ENCODE results near the gene AMOTL2.
A peak's percentile ranks its signal among the peaks of the same experiment; 100 is the strongest.

AMOTL2 gene

GRCh38 chr3:134312873-134313846 is 61.1 kb downstream of the AMOTL2 start:
- DNase-seq: no peak

GRCh38 chr3:134312072-134312872 is 62.0 kb downstream of the AMOTL2 start:
- DNase-seq: no peak

GRCh38 chr3:134311693-134312071 is 62.6 kb downstream of the AMOTL2 start:
- DNase-seq: no peak

GRCh38 chr3:134311265-134311664 is 63.0 kb downstream of the AMOTL2 start:
- DNase-seq: no peak

DNA sequence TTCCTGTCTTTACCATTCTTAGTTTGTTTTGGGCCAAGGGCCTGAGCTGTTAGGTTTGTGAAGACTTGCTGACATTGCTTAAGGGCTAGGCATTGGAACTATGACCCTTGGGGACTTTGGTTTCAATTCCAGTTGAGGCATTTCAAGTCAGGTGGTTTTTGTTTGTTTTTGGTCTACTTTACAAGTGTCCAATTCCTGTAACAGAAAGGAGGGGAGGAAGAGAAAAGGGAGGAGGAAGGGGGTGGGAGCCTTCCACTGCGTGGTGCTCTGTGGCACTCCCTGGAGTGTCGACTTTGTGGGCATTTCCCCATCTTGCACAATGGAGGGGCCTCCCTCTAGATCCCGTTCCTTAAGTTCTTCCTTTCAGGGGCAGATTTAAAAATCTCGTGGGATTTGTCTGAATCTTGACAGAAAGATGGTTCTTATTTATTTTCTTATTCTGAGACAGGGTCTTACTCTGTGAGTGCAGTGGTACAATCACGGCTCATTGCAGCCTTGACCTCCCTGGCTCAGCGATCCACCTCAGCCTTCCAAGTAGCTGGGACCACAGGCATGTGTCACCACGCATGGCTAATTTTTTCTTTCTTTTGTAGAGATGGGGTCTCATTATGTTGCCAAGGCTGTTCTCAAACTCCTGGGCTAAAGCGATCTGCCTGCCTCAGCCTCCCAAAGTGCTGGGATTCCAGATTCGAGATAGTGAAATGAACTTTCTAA is 64.1 kb downstream of the AMOTL2 start:
- DNase-seq: no peak

DNA sequence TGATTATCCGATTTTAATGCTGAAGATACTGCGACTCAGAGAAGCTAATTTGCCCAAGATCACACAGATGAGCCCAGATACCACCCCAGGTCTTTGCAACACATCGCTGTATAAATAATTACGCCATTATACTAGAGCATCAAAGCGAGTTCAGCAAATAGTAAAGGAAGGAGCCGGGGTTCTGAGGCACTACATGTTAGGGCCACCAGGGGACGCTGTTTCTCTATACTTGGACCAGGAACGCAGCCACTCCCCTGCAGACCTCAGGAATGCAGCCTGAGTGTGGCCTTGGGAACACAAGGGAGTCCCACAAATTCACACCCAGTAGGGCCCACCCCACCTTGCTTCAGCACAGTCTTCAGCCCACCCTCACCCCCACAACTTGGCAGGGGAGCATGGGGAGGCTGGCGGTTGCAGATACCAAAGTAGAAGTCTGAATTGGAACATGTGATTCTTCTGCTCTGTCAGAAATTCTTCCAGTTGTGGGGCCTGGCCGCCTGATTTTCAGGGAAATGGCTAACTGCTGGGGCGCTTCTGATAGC is 65.8 kb downstream of the AMOTL2 start:
- peak; percentile 37 for DNase-seq

- DNase-seq: no peak
Observed at GRCh38 chr3:134307425-134307824, 66.8 kb downstream of the AMOTL2 start.

- no peak for DNase-seq
Observed at GRCh38 chr3:134306320-134306719, 67.9 kb downstream of the AMOTL2 start.

Measured in NCI-H2171 (cell line).